GM12892 (cell line): ENCODE measurements around the gene MTX1.

ENCODE experiments used
- POLR2A ChIP-seq: IDR thresholded peaks from 2 replicates; pipeline ENCODE4 v1.6.1; 2011; ENCODE audit warnings: low read depth, low read length, control low read depth
- POLR2AphosphoS5 ChIP-seq: IDR thresholded peaks from 2 replicates; pipeline ENCODE4 v1.6.1; 2011; ENCODE audit warnings: low read depth, low read length, control low read depth
- TAF1 ChIP-seq: IDR thresholded peaks from 2 replicates; pipeline ENCODE4 v1.6.1; 2011; ENCODE audit warnings: low read depth, mild to moderate bottlenecking, control low read depth, low read length, borderline replicate concordance

- TF ChIP-seq POLR2A (no peak), POLR2AphosphoS5 (no peak), TAF1 (no peak)
These were observed 6.3 kb upstream of the MTX1 start for GRCh38 chr1:155202198-155202597.
